Measurements from ENCODE around the gene LRP5. TPM values are rescaled to one million over a fixed set of nuclear protein-coding genes. Genes with fewer than 3 reads are reported as not detected.

Gene LRP5
- total RNA-seq, 4 donors from 2014 or later, result 45.8 to 75.5 (median 54.3) TPM

GRCh38 chr11:68334923-68335322, 22.5 kb downstream of the LRP5 start:
- no peak overlapping the region for H3K27ac ChIP-seq

GRCh38 chr11:68335683-68336082, 23.3 kb downstream of the LRP5 start:
- no peak for TF ChIP-seq POLR2A (IDR thresholded peaks at IDR 0.05)
- H3K36me3 ChIP-seq, result no peaks in the 10 kb centered on the region
- H3K27ac ChIP-seq, result no peak overlapping the region
- intact Hi-C loops (cut with DNase I), result no loop called here
- H3K4me3 ChIP-seq (replicated peaks in 1 of 3), result no peak overlapping the region
- no peaks in the 10 kb centered on the region for H3K27me3 ChIP-seq
- DNase-seq, result no peak
- 88 to 93% methylated on average over 8 of the region's 8 CpGs for WGBS, 2 donors
- H3K9me3 ChIP-seq, result no peaks in the 10 kb centered on the region
- peaks cover 39 to 64% of the 10 kb centered on the region in 2 donors for H3K4me1 ChIP-seq

More at GRCh38 chr11:68334923-68335322, 22.5 kb downstream of the LRP5 start:
- Histone ChIP-seq H3K4me1 (peaks cover 31 to 68% of the 10 kb centered on the region in 2 donors), H3K4me3 (replicated peaks in 1 of 3) (no peak overlapping the region), H3K9me3 (no peaks in the 10 kb centered on the region), H3K27me3 (no peaks in the 10 kb centered on the region), H3K36me3 (no peaks in the 10 kb centered on the region)
- intact Hi-C loops (cut with DNase I), result no loop called here
- TF ChIP-seq POLR2A (IDR thresholded peaks at IDR 0.05) (no peak), CTCF (IDR thresholded peaks at IDR 0.05) (no peak)
- WGBS, 2 donors, result 87 to 90% methylated on average over 4 of the region's 4 CpGs
- DNase-seq, result no peak

GRCh38 chr11:68336716-68337115, 24.3 kb downstream of the LRP5 start:
- 83 to 87% methylated on average over 9 of the region's 9 CpGs for WGBS, 2 donors
- Histone ChIP-seq H3K27me3 (no peaks in the 10 kb centered on the region), H3K27ac (no peak overlapping the region), H3K4me3 (replicated peaks in 1 of 3) (no peak overlapping the region), H3K36me3 (no peaks in the 10 kb centered on the region), H3K9me3 (no peaks in the 10 kb centered on the region), H3K4me1 (peaks cover 46 to 60% of the 10 kb centered on the region in 2 donors)
- TF ChIP-seq POLR2A (IDR thresholded peaks at IDR 0.05) (no peak), CTCF (IDR thresholded peaks at IDR 0.05) (no peak)
- no peak for DNase-seq
- intact Hi-C loops (cut with DNase I), result no loop called here

GRCh38 chr11:68337399-68337835, 25.0 kb downstream of the LRP5 start:
- 90 to 93% methylated on average over 4 of the region's 4 CpGs for WGBS, 2 donors
- no peak overlapping the region for H3K27ac ChIP-seq
- no peaks in the 10 kb centered on the region for H3K27me3 ChIP-seq
- peaks cover 46 to 60% of the 10 kb centered on the region in 2 donors for H3K4me1 ChIP-seq
- intact Hi-C loops (cut with DNase I), result no loop called here
- no peak overlapping the region for H3K4me3 ChIP-seq (replicated peaks in 1 of 3)
- no peak for DNase-seq
- H3K9me3 ChIP-seq, result no peaks in the 10 kb centered on the region
- no peaks in the 10 kb centered on the region for H3K36me3 ChIP-seq
- no peak for TF ChIP-seq CTCF (IDR thresholded peaks at IDR 0.05)
- no peak for TF ChIP-seq POLR2A (IDR thresholded peaks at IDR 0.05)

GRCh38 chr11:68338051-68338780, 25.8 kb downstream of the LRP5 start:
- Histone ChIP-seq H3K36me3 (no peaks in the 10 kb centered on the region), H3K4me3 (replicated peaks in 1 of 3) (no peak overlapping the region), H3K27me3 (no peaks in the 10 kb centered on the region), H3K9me3 (no peaks in the 10 kb centered on the region), H3K27ac (no peak overlapping the region), H3K4me1 (peaks cover 46 to 61% of the 10 kb centered on the region in 2 donors)
- no peak for TF ChIP-seq POLR2A (IDR thresholded peaks at IDR 0.05)
- no peak for TF ChIP-seq CTCF (IDR thresholded peaks at IDR 0.05)
- no peak for DNase-seq
- 65 to 85% methylated on average over 10 to 11 of the region's 11 CpGs for WGBS, 2 donors
- intact Hi-C loops (cut with DNase I), result no loop called here

All from thyroid gland (tissue), 4 donors.